ENCODE data around the gene MYT1. TPM values are rescaled to one million over a fixed set of nuclear protein-coding genes. Genes with fewer than 3 reads are reported as not detected.

The MYT1 gene
- polyA plus RNA-seq, 3 donors = not detected

- H3K27me3 ChIP-seq (ENCODE audit: control insufficient read depth in 2 of 2, insufficient read depth in 2 of 2, low read length in 2 of 2) = no peaks in the 10 kb centered on the region
- H2AFZ ChIP-seq (ENCODE audit: insufficient read depth, low read depth, low read length, poor library complexity, severe bottlenecking) = no peak overlapping the region
- H4K20me1 ChIP-seq (ENCODE audit: insufficient read depth, low read length) = no peaks in the 10 kb centered on the region
- no peak for TF ChIP-seq CTCF (IDR thresholded peaks at IDR 0.05)
- no peaks in the 10 kb centered on the region for H3K4me1 ChIP-seq (ENCODE audit: control insufficient read depth in 1 of 2, insufficient read depth in 2 of 2, low read length in 2 of 2)
- no peaks in the 10 kb centered on the region for H3K36me3 Mint-ChIP-seq
- intact Hi-C loops (cut with micrococcal nuclease) = no loop called here
- no peak overlapping the region for H3K4me3 Mint-ChIP-seq
- 92% methylated on average over 11 of the region's 21 CpGs for WGBS (ENCODE audit: insufficient coverage)
- peaks cover 3 to 9% (median 4%) of the 10 kb centered on the region in 3 donors for H3K27me3 Mint-ChIP-seq (ENCODE audit: low read depth in 3 of 3)
- no peaks in the 10 kb centered on the region for H3K9me3 ChIP-seq (replicated peaks in 1 of 2; ENCODE audit: control insufficient read depth in 1 of 2, insufficient read depth in 1 of 2, low read length in 2 of 2)
- H3K27ac ChIP-seq (ENCODE audit: low read depth in 1 of 2, low read length in 2 of 2) = no peak overlapping the region
- H3K9me3 Mint-ChIP-seq = peaks cover 0 to 1% (median 0%) of the 10 kb centered on the region in 7 donors
- no peaks in the 10 kb centered on the region for H3K4me1 Mint-ChIP-seq
- H3K4me2 ChIP-seq (replicated peaks; ENCODE audit: extremely low read depth, low read length, poor library complexity, severe bottlenecking) = no peak overlapping the region
- H3K27ac Mint-ChIP-seq = no peak overlapping the region
- no peaks in the 10 kb centered on the region for H3K36me3 ChIP-seq (replicated peaks in 1 of 2; ENCODE audit: control insufficient read depth in 1 of 2, insufficient read depth in 2 of 2, low read length in 2 of 2)
- no peak for DNase-seq
- no peak overlapping the region for H3K4me3 ChIP-seq (replicated peaks in 1 of 3; ENCODE audit: low read depth in 2 of 3, low read length in 3 of 3)
- H3K9ac ChIP-seq (ENCODE audit: insufficient read depth, low read length, poor library complexity, severe bottlenecking) = no peak overlapping the region
- no peaks in the 10 kb centered on the region for H3K79me2 ChIP-seq (ENCODE audit: insufficient read depth, low read length)
Observed at GRCh38 chr20:64211874-64212658, 47.8 kb downstream of the MYT1 start.

- no peaks in the 10 kb centered on the region for H3K9me3 ChIP-seq (replicated peaks in 1 of 2; ENCODE audit: control insufficient read depth in 1 of 2, insufficient read depth in 1 of 2, low read length in 2 of 2)
- H3K4me3 ChIP-seq (replicated peaks in 1 of 3; ENCODE audit: low read depth in 2 of 3, low read length in 3 of 3) = no peak overlapping the region
- no peak overlapping the region for H3K4me3 Mint-ChIP-seq
- no peaks in the 10 kb centered on the region for H3K27me3 ChIP-seq (ENCODE audit: control insufficient read depth in 2 of 2, insufficient read depth in 2 of 2, low read length in 2 of 2)
- DNase-seq = no peak
- H3K27ac ChIP-seq (ENCODE audit: low read depth in 1 of 2, low read length in 2 of 2) = no peak overlapping the region
- no peak overlapping the region for H3K4me2 ChIP-seq (replicated peaks; ENCODE audit: extremely low read depth, low read length, poor library complexity, severe bottlenecking)
- no peaks in the 10 kb centered on the region for H3K36me3 ChIP-seq (replicated peaks in 1 of 2; ENCODE audit: control insufficient read depth in 1 of 2, insufficient read depth in 2 of 2, low read length in 2 of 2)
- no peaks in the 10 kb centered on the region for H4K20me1 ChIP-seq (ENCODE audit: insufficient read depth, low read length)
- H3K36me3 Mint-ChIP-seq = no peaks in the 10 kb centered on the region
- no peaks in the 10 kb centered on the region for H3K4me1 ChIP-seq (ENCODE audit: control insufficient read depth in 1 of 2, insufficient read depth in 2 of 2, low read length in 2 of 2)
- no peak for TF ChIP-seq CTCF (IDR thresholded peaks at IDR 0.05)
- WGBS (ENCODE audit: insufficient coverage) = 69% methylated on average over 4 of the region's 7 CpGs
- H2AFZ ChIP-seq (ENCODE audit: insufficient read depth, low read depth, low read length, poor library complexity, severe bottlenecking) = no peak overlapping the region
- peaks cover 0 to under 1% (median 0%) of the 10 kb centered on the region in 7 donors for H3K9me3 Mint-ChIP-seq
- peaks cover 3 to 7% (median 4%) of the 10 kb centered on the region in 3 donors for H3K27me3 Mint-ChIP-seq (ENCODE audit: low read depth in 3 of 3)
- H3K27ac Mint-ChIP-seq = no peak overlapping the region
- H3K9ac ChIP-seq (ENCODE audit: insufficient read depth, low read length, poor library complexity, severe bottlenecking) = no peak overlapping the region
- no peaks in the 10 kb centered on the region for H3K79me2 ChIP-seq (ENCODE audit: insufficient read depth, low read length)
- intact Hi-C loops (cut with micrococcal nuclease) = no loop called here
- no peaks in the 10 kb centered on the region for H3K4me1 Mint-ChIP-seq
Observed at GRCh38 chr20:64212755-64213154, 48.5 kb downstream of the MYT1 start.

Measured in CD14-positive monocyte (primary cell).